Adipocyte (in vitro differentiated cells): ENCODE measurements around the gene LSS.

Experiments
- DNase-seq: peaks from one replicate; pipeline ENCODE4 v3.0.0-alpha.2; 2015; ENCODE audit warnings: low read depth
- H3K27me3 ChIP-seq: replicated peaks from 2 replicates; pipeline ENCODE4 v1.7.0; 2013; ENCODE audit warnings: mild to moderate bottlenecking, low read length, moderate library complexity; ENCODE audit not compliant: control insufficient read depth, insufficient read depth
- H3K36me3 ChIP-seq: 2 replicates; pipeline ENCODE4 v1.7.0; 2013; ENCODE audit warnings: low read length, mild to moderate bottlenecking, moderate library complexity; ENCODE audit not compliant: control insufficient read depth, insufficient read depth, severe bottlenecking
- H3K4me1 ChIP-seq: 2 replicates; pipeline ENCODE4 v1.7.0; 2013; ENCODE audit warnings: mild to moderate bottlenecking, low read length, moderate library complexity; ENCODE audit not compliant: control insufficient read depth, insufficient read depth
- H3K4me3 ChIP-seq: 2 replicates; pipeline ENCODE4 v1.7.0; 2013; ENCODE audit warnings: mild to moderate bottlenecking, low read length, moderate library complexity
- H3K9ac ChIP-seq: 2 replicates; pipeline ENCODE4 v1.7.0; 2013; ENCODE audit warnings: mild to moderate bottlenecking, low read length, moderate library complexity
- H3K9me3 ChIP-seq: 2 replicates; pipeline ENCODE4 v1.7.0; 2013; ENCODE audit warnings: mild to moderate bottlenecking, low read length, moderate library complexity; ENCODE audit not compliant: control insufficient read depth

The LSS gene

DNA sequence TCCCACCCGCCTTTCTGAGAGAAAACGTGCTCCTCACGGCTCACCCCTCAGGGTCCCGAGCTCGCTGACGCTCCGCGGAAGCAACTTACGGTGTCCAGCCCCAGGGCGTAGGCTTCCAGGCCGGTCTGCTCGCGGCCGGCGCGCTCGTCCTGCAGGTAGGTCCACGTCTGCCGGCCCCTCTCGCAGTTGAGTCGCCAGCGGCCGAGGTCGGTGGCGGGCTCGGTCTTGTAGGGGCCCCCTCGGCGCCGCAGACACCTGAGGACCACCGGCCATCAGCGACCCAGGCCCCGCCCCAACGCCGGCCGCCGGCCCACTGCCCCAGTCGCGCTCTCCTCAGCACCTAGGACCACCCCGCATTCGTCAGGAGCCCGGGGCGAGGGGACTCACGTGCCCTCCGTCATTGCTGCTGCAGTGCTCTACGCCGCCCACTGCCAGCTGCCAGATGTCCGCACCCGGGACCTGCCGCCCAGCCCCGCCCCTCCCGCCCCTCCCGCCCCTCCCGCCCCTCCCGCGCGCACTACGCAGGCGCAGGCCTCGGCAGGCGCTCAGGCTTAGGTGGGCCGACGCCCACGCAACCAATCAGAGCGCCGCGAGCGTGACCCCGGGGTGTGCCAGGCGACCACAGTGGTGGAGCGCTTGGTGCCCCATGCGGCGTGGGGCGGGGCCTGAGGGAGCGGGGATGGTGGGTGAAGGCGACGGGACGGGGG, at the start of gene LSS:
Gene LSS, minus strand, starts transcription at position 430 of the 707 bp plus-strand sequence. Its CDS starts 29 bp downstream, at position 401.
- Histone ChIP-seq H3K36me3 (peaks cover 13% of the 10 kb centered on the region), H3K9ac (peak within 1 kb of the TSS; percentile 97), H3K9me3 (no peaks in the 10 kb centered on the region), H3K27me3 (no peaks in the 10 kb centered on the region), H3K4me3 (peak within 1 kb of the TSS; percentile 97), H3K4me1 (peaks cover 22% of the 10 kb centered on the region)
- DNase-seq, result peak; percentile 99

DNA sequence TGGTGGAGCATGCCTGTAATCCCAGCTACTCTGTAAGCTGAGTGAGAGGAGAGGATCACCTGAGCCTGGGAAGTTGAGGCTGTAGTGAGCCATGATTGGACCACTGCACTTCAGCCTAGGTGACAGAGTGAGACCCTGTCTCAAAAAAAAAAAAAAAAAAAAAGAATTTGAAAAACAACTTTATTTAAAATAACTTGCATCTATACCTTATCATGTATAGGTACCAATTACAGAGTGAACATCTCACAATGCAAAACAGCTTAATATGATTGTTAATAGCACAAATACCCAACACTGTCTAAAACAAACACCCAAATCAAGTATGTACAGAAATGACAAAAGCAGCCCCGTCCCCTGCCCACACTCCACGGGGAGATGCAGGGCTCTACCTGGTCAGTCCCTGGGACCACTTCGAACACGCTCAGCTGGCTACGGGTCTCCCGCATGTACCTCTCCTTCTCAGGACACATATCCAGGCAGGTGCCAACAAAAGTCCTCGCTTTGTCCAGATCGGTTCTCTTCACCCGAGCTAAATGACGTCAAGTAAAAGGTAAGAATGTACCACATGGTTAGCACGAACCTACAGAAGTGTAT, 46.3 kb upstream of the LSS start:
- Histone ChIP-seq H3K9ac (no peak overlapping the region), H3K27me3 (no peaks in the 10 kb centered on the region), H3K4me3 (no peak overlapping the region), H3K4me1 (no peaks in the 10 kb centered on the region), H3K36me3 (peaks cover 93% of the 10 kb centered on the region), H3K9me3 (no peaks in the 10 kb centered on the region)
- no peak for DNase-seq

DNA sequence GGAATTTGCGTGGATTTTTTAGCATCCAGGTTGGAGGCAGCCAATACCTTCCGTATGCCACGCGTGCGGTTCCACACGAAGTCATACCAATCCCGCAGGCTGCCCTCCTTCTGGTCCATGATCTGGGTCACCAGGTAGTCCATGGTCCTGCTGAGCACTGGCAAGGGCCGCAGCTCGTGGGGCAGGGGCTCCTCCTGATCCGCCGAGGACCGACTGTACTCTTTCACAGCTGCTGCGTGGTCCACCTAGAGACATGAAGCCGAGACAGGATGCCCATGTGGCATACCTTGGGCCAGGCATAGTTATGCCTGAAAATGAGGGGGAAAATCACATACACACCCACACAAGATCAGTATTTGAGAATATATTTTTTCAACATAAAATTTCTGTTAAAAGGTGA, 44.8 kb upstream of the LSS start:
- no peak overlapping the region for H3K4me3 ChIP-seq
- H3K9ac ChIP-seq, result no peak overlapping the region
- H3K4me1 ChIP-seq, result no peaks in the 10 kb centered on the region
- no peaks in the 10 kb centered on the region for H3K9me3 ChIP-seq
- peaks cover 96% of the 10 kb centered on the region for H3K36me3 ChIP-seq
- DNase-seq, result no peak
- H3K27me3 ChIP-seq, result no peaks in the 10 kb centered on the region

DNA sequence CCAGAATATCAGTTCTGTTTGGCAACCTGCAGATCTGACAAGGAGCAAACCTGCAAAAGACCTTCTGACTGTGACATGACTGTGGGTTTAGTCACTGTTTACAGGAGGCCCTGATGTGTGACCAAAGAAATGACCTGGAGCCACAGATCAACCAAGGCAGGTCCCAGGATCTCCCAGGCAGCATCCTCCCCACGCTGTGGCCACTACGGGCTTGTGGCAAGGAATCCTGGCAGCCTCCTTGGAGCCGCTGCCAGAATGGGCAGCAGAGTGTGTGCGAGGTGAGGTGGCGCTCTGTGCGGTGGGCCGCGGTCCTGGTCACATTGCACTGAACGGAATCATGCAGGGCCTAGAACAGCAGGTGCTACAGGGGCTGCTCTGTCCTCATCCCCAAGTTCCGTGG, 40.9 kb upstream of the LSS start:
- peaks cover 95% of the 10 kb centered on the region for H3K36me3 ChIP-seq
- H3K4me1 ChIP-seq, result no peaks in the 10 kb centered on the region
- H3K9ac ChIP-seq, result no peak overlapping the region
- H3K27me3 ChIP-seq, result no peaks in the 10 kb centered on the region
- no peaks in the 10 kb centered on the region for H3K9me3 ChIP-seq
- no peak overlapping the region for H3K4me3 ChIP-seq
- no peak for DNase-seq

DNA sequence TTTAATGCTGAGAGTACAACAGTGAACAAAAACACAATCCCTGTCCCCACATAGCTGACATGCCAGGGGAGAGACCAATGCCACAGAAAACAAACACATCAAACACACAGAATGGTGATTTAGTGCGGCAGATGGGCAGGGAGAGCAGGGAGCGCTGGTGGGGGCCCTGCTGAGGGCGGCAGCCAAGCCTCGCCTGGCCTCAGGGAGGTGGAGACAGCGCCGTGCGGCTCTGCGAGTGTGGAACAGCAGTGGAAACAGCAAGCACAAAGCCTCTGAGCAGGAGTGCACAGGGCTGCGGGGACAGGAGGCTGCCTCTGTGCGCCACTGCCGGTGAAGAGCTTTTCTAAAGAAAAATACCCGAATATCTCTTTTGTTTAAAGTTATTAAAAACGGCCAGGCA, 39.8 kb upstream of the LSS start:
- Histone ChIP-seq H3K4me3 (no peak overlapping the region), H3K36me3 (peaks cover 91% of the 10 kb centered on the region), H3K9me3 (no peaks in the 10 kb centered on the region), H3K9ac (no peak overlapping the region), H3K27me3 (no peaks in the 10 kb centered on the region), H3K4me1 (no peaks in the 10 kb centered on the region)
- no peak for DNase-seq

DNA sequence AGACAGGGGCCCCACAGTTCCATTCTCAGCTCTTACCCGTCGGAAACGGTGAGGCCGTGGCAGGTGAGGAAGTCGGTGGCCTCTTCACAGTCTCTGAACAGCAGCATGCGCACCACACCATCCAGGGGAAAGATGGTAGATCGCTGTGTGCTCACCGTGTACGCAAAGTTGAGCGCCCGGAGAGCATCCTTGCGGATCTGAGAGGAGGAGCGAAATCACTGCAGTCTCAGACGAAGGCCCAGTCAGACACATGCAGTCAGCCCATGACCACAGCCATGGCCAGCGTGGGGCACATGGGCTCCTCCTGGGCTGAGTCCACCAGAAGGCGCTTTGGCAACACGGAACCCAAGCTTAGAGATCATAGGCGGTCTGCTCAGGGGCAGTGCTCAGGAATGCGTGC, 38.4 kb upstream of the LSS start:
- Histone ChIP-seq H3K9ac (no peak overlapping the region), H3K36me3 (peaks cover 81% of the 10 kb centered on the region), H3K4me3 (no peak overlapping the region), H3K4me1 (no peaks in the 10 kb centered on the region), H3K27me3 (no peaks in the 10 kb centered on the region), H3K9me3 (no peaks in the 10 kb centered on the region)
- DNase-seq, result no peak

DNA sequence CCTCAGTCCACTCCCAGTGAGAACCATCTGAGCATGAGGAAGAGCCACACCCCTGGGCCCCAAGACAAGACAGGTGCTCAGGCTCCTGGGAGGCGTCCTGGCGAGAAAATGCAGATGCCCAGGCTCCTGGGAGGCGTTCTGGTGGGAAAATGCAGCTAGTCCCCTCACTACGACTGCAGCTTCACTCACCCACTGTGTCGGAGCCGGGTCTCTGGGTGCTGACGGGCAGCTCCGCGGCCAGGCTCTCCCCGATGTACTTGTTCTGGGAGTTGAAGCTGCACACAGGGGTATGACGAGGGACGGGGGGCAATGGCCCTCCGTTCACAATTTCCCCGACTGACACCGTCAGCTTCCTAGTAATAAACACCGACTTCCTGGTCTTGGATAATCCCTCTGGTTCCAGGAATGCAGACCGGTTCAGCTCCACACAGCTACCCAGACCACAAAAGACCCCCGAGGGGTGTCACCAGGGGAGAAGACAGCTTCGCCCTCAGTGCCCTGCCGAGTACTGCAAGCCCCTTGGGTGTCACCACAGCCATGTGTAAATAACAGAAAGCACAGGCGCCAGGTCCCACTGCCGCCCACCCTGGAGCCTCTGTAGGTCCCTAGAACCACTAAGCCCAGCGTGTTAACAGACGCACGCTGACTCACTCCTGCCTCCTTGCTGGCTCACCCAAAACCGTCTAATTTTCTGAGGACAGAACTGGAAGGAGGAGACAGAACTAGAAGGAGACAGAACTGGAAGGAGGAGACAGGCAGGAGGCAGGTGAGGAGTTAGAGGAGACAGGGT, 37.4 kb upstream of the LSS start:
- Histone ChIP-seq H3K9me3 (no peaks in the 10 kb centered on the region), H3K27me3 (no peaks in the 10 kb centered on the region), H3K9ac (no peak overlapping the region), H3K4me3 (no peak overlapping the region), H3K36me3 (peaks cover 80% of the 10 kb centered on the region), H3K4me1 (no peaks in the 10 kb centered on the region)
- DNase-seq, result no peak

DNA sequence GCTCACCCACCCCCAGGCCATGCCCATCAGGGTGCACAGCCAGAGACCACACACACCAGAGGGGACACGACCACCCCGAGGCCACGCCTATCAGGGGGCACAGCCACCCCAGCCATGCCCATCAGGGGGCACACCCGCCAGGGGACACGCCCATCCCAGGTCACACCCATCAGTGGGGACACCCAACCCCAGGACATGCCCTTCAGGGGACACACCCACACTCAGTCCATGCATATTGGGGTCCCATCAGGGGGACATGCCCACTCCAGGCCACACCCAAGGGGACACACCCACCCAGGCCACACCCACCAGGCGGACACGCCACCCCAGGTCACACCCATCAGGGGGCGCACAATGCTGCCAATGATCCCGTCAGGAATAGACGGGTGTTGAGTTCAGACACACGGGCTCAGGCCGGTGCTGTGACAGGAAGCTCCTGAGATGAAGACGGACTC, 36.1 kb upstream of the LSS start:
- no peak for DNase-seq
- no peaks in the 10 kb centered on the region for H3K9me3 ChIP-seq
- H3K9ac ChIP-seq, result no peak overlapping the region
- H3K36me3 ChIP-seq, result peaks cover 80% of the 10 kb centered on the region
- no peak overlapping the region for H3K4me3 ChIP-seq
- no peaks in the 10 kb centered on the region for H3K4me1 ChIP-seq
- no peaks in the 10 kb centered on the region for H3K27me3 ChIP-seq

DNA sequence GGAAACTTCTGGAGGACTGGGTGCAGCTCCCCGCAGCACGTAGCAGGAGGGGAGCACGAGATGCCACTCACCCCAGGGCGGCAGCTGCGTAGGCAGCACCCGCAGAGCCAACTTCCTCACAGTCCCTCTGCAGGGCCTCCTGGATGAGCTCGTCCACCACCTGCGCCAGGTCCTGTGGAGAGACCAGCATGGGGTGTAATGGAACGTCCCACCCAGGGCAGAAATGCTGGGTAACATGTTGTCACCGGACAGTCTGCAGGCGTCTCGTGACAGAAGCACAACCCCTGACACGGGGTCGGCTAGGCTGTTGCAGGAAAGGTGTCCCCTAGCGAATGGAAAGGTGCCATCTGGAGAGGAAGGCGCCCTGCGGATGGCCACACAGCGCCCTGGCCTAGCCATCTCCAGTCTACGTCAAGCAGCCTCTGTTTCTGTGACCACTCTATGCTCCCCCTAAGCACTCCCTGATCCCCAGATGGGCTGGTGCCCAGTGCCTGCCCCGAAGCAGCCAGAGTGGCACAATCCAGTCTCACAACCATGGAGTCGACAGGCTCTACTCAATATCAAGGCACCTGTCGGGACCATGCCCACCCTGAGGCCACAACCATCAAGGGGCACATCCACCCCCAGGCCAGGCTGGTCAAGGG, 35.6 kb upstream of the LSS start:
- peaks cover 78% of the 10 kb centered on the region for H3K36me3 ChIP-seq
- H3K9ac ChIP-seq, result no peak overlapping the region
- H3K9me3 ChIP-seq, result no peaks in the 10 kb centered on the region
- no peaks in the 10 kb centered on the region for H3K27me3 ChIP-seq
- DNase-seq, result no peak
- H3K4me1 ChIP-seq, result no peaks in the 10 kb centered on the region
- H3K4me3 ChIP-seq, result no peak overlapping the region

DNA sequence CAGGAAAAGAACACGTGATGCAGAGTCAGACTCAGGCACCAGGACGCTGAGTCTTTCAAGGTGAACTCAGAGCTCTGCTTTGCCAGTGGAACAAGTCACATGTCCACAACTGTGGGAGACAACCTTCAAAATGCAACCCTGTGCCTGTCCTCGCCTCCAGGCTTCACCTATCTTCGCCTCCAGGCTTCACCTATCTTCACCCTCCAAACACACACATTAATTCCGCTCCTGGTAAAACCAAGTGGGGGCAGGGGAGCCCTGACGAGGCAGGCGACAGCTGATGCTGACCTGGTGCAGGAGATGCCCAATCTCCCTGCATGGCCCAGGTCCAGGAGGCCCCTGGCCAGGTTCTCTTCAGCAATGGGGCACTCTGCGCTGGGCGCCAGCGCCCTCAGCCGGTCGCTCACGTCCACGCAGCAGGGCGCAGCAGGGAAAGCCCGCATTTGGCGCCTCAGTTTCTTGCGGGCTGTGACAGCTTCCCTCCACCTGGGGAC, 28.0 kb upstream of the LSS start:
- Histone ChIP-seq H3K4me3 (no peak overlapping the region), H3K9me3 (no peaks in the 10 kb centered on the region), H3K4me1 (peaks cover 8% of the 10 kb centered on the region), H3K36me3 (peaks cover 93% of the 10 kb centered on the region), H3K9ac (no peak overlapping the region), H3K27me3 (no peaks in the 10 kb centered on the region)
- no peak for DNase-seq
